Mesenteric fat pad (tissue), 1 donor: Measurements from ENCODE around the gene NFATC2. TPM values are rescaled to one million over a fixed set of nuclear protein-coding genes. Genes with fewer than 3 reads are reported as not detected.

Source experiments
- DNase-seq: peaks from one replicate; pipeline ENCODE4 v3.0.0-alpha.2; 2020; ENCODE audit warnings: low spot score
- total RNA-seq: library from RNA; stranded (reverse); fragmentation: NEBNext Ultra II Directional; extraction: Animal tissue kit (Norgen Biotek cat#: 25700); gene quantifications from one replicate; pipeline ENCODE4 v1.2.1, GENCODE V29; 2021
- donor health status: DM: yes; HTN: yes; CAD: no.

Gene NFATC2
- total RNA-seq, 1 donor from 2014 or later = 9.3 TPM

- DNase-seq = no peak
These were observed 109.6 kb downstream of the NFATC2 start for GRCh38 chr20:51432875-51433274.

DNA sequence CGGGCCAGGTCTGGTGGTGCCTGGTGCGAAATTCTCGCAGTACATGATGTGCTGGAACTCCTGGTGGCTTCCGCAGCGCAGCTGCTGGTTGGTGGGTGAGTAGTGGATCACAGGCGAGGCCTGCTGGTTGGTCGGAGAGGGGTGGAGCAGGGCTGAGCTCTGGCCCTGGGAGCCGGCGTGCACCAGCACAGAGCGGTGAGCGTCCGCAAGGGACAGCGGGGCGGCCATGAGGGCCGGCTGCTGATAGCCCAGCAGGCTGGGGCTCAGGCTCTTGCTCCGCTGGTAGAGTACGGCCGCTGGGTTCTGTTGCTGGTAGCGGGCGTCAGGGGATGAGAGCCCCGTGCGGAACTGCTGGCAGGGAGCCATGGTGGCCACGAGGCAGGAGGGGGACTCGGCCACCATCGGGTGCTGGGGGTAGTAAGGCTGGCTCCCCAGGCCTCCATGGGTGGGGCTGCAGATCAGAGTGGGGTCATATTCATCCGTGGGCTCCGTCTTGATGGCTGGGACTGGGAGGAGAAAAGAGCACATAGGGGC, 110.2 kb downstream of the NFATC2 start:
- no peak for DNase-seq

- no peak for DNase-seq
These were observed 111.2 kb downstream of the NFATC2 start for GRCh38 chr20:51431321-51431720.

- DNase-seq = no peak
These were observed 112.1 kb downstream of the NFATC2 start for GRCh38 chr20:51430198-51430950.

GRCh38 chr20:51429696-51430095, 112.8 kb downstream of the NFATC2 start:
- no peak for DNase-seq

DNA sequence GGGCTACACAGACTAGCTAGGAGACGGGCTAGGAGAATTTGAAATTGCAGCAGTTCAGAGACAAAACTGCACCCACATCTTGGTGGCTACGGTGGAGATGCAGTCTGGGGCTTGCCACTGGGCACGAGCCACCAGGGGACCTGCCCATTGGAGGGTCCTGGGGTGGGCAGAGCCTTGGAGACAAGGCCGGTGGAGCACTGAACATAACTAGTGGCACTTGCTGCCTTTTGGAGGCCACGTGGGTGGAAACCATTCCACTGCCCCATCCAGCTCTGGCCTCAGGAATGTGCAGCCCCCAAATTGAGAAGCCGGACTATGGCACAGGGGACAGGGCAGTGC, 113.4 kb downstream of the NFATC2 start:
- DNase-seq = no peak

- DNase-seq = no peak
These were observed 113.9 kb downstream of the NFATC2 start for GRCh38 chr20:51428401-51429143.

GRCh38 chr20:51427651-51428291, 114.7 kb downstream of the NFATC2 start:
- no peak for DNase-seq

DNA sequence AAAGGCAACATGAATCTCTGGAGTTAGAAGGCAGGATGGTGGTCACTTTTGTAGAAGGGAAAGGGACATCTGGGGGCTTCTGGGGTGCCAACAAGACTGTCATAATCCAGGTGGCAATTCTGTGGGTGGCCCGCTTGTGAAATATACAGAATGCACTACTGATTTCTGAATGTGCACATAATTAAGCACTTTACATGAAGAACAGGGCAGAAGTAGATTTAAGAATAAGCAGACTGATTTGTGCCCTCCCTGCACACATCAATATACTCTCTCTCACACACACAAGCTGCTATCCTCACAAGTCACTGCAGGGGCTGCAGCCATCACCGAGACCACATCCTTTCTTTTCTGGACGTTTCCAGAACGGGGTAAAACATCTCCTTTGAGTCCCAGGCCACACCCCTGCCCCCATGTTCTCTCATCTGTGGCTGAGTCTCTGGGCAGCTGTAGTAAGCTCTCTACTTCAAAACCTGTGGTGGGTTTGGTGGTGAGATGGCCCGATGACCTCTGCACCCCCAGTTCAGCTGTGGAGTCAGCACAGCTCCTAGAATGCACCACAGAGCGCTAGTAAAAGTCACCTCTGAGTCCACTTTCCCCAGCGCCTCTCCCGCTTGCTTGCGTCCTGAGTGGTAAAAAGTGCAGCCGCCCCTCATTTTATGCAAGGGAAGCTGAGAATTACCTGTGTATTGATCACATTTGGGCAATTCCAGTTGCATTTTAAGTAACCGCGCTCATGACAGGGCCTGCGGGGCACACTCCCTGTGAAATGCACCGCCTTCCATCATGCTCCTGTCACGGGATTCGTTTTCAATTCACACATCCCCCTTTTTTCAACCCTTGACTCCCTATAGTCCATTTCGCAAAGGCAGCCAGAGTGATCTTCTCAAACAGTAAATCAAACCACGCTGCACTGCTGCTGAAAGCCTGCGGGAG, 115.5 kb downstream of the NFATC2 start:
- DNase-seq = no peak

DNA sequence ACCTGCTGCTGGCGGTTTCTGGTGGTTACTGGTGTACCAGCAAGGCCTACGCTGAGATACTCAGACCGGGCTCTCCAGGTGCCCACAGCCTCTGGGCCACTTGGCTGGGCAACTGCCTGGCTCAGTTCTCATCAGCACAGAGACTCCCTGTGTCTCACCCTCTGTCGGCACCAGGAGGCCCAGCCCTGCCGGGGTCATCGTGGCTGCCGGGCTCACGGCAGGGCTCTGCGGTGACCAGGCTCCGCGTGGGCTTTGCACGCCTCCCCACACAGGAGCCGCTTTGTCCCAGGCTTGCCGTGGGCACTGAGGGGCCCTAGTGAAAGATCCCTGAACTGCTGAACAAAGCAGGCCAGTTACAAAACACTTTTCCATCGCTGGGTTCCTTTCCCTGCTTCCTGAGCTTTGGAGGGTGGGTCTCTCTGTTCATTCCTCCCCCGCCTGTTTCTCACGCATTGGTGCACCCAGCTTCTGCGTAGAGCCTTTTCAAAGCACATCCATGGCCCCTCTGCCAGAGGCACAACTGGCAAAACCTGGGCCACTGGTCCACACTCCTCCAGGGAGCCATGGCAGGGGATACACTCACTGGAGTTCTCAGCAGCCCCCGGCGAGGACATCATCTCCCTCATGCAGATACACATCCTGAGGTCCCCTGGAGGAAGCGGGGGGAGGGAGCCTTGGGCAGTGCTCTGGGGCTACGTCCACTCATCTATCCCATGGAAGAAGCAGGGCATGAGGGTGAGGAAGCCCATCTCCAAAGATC, 117.0 kb downstream of the NFATC2 start:
- DNase-seq = no peak

GRCh38 chr20:51424270-51425117, 118.0 kb downstream of the NFATC2 start:
- no peak for DNase-seq

DNA sequence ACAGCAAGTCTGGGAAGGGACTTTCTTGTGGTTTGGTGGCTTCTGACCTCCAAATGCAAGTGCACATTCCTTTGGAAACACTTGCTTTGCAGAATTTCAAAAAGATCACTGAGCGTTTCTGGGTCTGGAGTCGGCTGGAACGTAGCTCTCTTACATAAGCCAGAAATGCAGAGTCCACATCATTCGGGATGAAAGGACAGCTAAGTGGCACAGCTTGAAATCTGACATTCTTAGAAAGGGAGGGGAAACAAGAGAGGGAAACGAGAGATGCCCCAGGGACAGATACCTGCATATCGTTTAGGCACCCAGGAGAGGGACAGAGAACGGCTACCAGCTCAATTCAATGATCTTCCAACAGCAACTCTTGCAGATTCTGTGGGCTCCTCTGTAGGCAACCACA, 118.7 kb downstream of the NFATC2 start:
- DNase-seq = no peak

- no peak for DNase-seq
These were observed 119.2 kb downstream of the NFATC2 start for GRCh38 chr20:51423290-51423667.

GRCh38 chr20:51422514-51423289, 119.8 kb downstream of the NFATC2 start:
- DNase-seq = no peak

DNA sequence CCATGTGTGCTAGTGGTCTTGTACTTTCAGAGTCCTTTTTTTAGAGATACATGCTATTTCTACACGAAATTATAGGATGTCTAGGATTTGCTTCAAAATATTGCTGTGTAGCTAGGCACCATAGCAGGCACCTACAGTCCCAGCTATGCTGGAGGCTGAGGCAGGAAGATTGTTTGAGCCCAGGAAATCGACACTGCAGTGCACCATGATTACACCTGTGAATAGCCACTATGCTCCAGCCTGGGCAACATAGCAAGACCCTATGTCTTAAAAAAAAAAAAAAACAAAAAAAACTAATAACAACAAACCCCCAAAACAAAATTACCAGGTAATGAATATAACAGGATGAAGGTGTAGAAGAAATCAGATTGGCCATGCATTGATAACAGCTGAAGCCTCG, 121.7 kb downstream of the NFATC2 start:
- no peak for DNase-seq

- no peak for DNase-seq
These were observed 122.4 kb downstream of the NFATC2 start for GRCh38 chr20:51420111-51420510.

GRCh38 chr20:51419646-51420045, 122.9 kb downstream of the NFATC2 start:
- no peak for DNase-seq

DNA sequence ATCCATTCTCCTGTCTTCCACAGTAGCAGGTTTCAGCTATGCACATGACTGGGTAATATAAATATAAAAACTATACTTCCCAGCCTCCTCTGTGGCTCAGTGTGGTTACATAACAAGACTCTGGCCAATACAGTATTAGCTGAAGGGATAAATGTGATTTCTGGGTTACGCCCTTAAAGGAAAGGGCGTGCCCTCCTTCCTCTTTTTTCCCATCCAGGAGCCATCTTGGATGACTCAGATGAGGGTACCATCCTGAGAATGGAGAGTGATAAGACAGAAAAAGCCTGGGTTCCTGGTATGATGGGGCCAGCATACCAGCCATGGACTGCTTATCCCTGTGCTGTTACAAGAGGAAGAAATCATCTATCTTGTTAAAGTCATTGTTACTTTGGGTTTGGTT, 123.3 kb downstream of the NFATC2 start:
- no peak for DNase-seq

- DNase-seq = no peak
These were observed 124.4 kb downstream of the NFATC2 start for GRCh38 chr20:51418137-51418529.
